Esophagus squamous epithelium (tissue), 5 donors: ENCODE measurements around the gene CHST8. TPM values are rescaled to one million over a fixed set of nuclear protein-coding genes. Genes with fewer than 3 reads are reported as not detected.

ENCODE experiments used
- DNase-seq: peaks from one replicate; lab custom pipeline; 2025; lab: John Stamatoyannopoulos, UW
- H3K27ac ChIP-seq, 4 donors: fragments of 200-600 bp; sonication (generic); one replicate each; pipeline ENCODE4 v1.5.1; 2016 to 2019; ENCODE audit warnings: mild to moderate bottlenecking in 1 of 4
- H3K27me3 ChIP-seq, 4 donors: fragments of 200-600 bp; sonication (generic); 1 replicate in 3 of 4; 2 replicates in 1 of 4; pipeline versions ENCODE4 v1.5.1 to v1.6.0; 2017 to 2021; ENCODE audit warnings: antibody characterized with exemption in 1 of 4
- H3K36me3 ChIP-seq, 3 donors: fragments of 200-600 bp; sonication (generic); one replicate each; pipeline ENCODE4 v1.5.1; 2016 to 2019
- H3K4me1 ChIP-seq, 3 donors: fragments of 200-600 bp; sonication (generic); one replicate each; pipeline ENCODE4 v1.5.1; 2017 to 2019
- H3K4me3 ChIP-seq, 4 donors: fragments of 200-600 bp; sonication (generic); 1 replicate in 3 of 4; 2 replicates in 1 of 4; pipeline ENCODE4 v1.5.1; 2016 to 2019; ENCODE audit warnings: mild to moderate bottlenecking in 2 of 4, moderate library complexity in 1 of 4
- H3K9me3 ChIP-seq, 3 donors: fragments of 200-600 bp; sonication (generic); one replicate each; pipeline ENCODE4 v1.5.1; 2016 to 2019
- POLR2A ChIP-seq, 4 donors: fragments of 450-650 bp; IDR thresholded peaks; one replicate each; pipeline ENCODE4 v1.6.1; 2017; ENCODE audit warnings: antibody characterized with exemption in 4 of 4, mild to moderate bottlenecking in 4 of 4, moderate library complexity in 3 of 4
- WGBS, 2 donors: methylation state at CpG; one replicate each; pipeline ENCODE4 v1.1.5; 2018; 5-methylcytosine and 5-hydroxymethylcytosine counted together
- intact Hi-C: fragments of 100-400 bp; cut with DNase I; formaldehyde crosslinking; loops from one replicate; pipeline ENCODE4 v1.15.0; 2022
- total RNA-seq, 4 donors: library from RNA; depleted of rRNA; stranded (reverse); fragments of >200 nt; gene quantifications; one replicate each; pipeline ENCODE4 v1.1.0, GENCODE V29; 2016
- TF ChIP-seq, protein P1 (sequence below), 6 experiments: fragments of 450-650 bp in 4 of 6; fragments of 200-600 bp in 2 of 6; sonication (generic) in 2 of 6; IDR thresholded peaks; one replicate each; pipeline ENCODE4 v1.5.1; 2016 to 2019; ENCODE audit warnings: antibody characterized with exemption in 6 of 6, mild to moderate bottlenecking in 4 of 6, moderate library complexity in 4 of 6
- donor health status: DM: yes; HTN: yes; CAD: no.

CHST8 gene
- total RNA-seq, 4 donors from 2014 or later, result 0.38 TPM; not detected in 3

DNA sequence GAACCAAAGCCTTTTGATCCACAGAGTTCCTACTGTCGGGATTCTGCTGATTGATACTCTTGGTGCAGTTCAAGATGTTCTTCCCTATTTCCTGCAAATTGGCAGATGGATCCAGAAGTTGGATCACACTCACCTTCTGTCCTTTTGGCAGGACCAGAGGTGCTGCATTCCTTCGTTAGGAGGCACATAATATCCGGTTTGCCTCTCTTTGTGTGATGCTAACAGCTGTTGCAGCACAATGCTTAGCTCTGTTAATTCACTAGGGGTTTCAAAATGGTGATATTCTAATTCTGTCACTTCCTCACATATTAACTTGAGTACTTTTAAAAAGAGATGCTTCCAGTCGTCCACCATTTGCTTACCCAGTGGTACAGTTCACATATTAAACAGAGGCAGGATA lies 15.2 kb upstream of the CHST8 start:
- H3K9me3 ChIP-seq, result peaks cover 0 to 14% (median 12%) of the 10 kb centered on the region in 3 donors
- H3K4me1 ChIP-seq, result no peaks in the 10 kb centered on the region
- H3K27me3 ChIP-seq, result peaks cover 0 to 30% (median 0%) of the 10 kb centered on the region in 4 donors
- H3K36me3 ChIP-seq, result no peaks in the 10 kb centered on the region
- TF ChIP-seq POLR2A (IDR thresholded peaks at IDR 0.05), result no peak
- TF ChIP-seq, protein P1, sequence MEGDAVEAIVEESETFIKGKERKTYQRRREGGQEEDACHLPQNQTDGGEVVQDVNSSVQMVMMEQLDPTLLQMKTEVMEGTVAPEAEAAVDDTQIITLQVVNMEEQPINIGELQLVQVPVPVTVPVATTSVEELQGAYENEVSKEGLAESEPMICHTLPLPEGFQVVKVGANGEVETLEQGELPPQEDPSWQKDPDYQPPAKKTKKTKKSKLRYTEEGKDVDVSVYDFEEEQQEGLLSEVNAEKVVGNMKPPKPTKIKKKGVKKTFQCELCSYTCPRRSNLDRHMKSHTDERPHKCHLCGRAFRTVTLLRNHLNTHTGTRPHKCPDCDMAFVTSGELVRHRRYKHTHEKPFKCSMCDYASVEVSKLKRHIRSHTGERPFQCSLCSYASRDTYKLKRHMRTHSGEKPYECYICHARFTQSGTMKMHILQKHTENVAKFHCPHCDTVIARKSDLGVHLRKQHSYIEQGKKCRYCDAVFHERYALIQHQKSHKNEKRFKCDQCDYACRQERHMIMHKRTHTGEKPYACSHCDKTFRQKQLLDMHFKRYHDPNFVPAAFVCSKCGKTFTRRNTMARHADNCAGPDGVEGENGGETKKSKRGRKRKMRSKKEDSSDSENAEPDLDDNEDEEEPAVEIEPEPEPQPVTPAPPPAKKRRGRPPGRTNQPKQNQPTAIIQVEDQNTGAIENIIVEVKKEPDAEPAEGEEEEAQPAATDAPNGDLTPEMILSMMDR (IDR thresholded peaks at IDR 0.05), result no peak
- WGBS, 2 donors, result 26 to 45% methylated on average over 4 of the region's 4 CpGs
- no peak for DNase-seq
- intact Hi-C loops, result no loop called here
- no peak overlapping the region for H3K27ac ChIP-seq
- H3K4me3 ChIP-seq, result no peak overlapping the region

DNA sequence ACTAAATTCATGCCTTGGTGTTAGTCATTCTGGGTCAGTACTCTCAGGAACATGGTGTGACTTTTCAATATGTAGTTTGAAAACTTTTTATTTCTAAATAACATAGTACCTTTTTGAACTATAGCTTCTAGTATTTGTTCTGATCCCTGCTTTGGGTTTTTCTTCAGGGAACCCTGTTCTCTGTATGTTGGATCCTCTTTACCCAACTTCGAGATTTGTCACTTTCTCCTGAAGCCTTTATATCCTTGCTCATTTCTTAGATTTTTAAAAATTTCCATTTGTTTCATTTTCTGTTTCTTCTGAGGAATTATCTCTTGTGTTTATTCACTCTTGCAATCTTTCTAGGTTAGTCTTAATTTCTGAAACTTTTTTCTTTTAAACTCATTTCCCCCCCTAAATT lies 12.4 kb upstream of the CHST8 start:
- no peak overlapping the region for H3K27ac ChIP-seq
- H3K27me3 ChIP-seq, result peaks cover 0 to 54% (median 0%) of the 10 kb centered on the region in 4 donors
- 60 to 65% methylated on average over 1 of the region's 1 CpG for WGBS, 2 donors
- no peak for DNase-seq
- no peaks in the 10 kb centered on the region for H3K9me3 ChIP-seq
- H3K4me3 ChIP-seq, result no peak overlapping the region
- no peak for TF ChIP-seq POLR2A (IDR thresholded peaks at IDR 0.05)
- TF ChIP-seq, protein P1 (IDR thresholded peaks at IDR 0.05), result no peak
- intact Hi-C loops, result no loop called here
- no peaks in the 10 kb centered on the region for H3K4me1 ChIP-seq
- H3K36me3 ChIP-seq, result no peaks in the 10 kb centered on the region

DNA sequence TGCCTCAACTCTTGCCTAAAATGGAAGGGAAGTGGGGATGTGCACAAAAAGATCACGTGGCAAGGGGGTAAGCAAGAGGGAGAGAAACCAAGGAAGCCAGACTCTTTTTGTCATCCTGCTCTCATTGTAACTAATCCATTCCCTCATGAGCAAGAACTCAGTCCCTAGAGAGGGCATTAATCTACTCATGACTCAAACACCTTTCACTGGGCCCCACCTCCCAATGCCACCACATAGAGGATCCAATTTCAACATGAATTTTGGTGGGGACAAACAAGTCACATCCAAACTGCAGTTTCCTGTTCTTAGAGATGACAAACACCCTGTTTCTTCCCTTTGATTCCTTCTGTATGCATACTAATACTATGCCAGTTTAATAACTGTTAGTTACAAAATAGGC lies 11.2 kb upstream of the CHST8 start:
- Histone ChIP-seq H3K27me3 (peaks cover 0 to 58% (median 0%) of the 10 kb centered on the region in 4 donors), H3K27ac (no peak overlapping the region), H3K4me3 (no peak overlapping the region), H3K9me3 (no peaks in the 10 kb centered on the region), H3K36me3 (no peaks in the 10 kb centered on the region), H3K4me1 (no peaks in the 10 kb centered on the region)
- intact Hi-C loops, result no loop called here
- TF ChIP-seq, protein P1 (IDR thresholded peaks at IDR 0.05), result no peak
- no peak for TF ChIP-seq POLR2A (IDR thresholded peaks at IDR 0.05)
- DNase-seq, result no peak
- WGBS, 2 donors, result 54 to 56% methylated on average over 1 of the region's 1 CpG

DNA sequence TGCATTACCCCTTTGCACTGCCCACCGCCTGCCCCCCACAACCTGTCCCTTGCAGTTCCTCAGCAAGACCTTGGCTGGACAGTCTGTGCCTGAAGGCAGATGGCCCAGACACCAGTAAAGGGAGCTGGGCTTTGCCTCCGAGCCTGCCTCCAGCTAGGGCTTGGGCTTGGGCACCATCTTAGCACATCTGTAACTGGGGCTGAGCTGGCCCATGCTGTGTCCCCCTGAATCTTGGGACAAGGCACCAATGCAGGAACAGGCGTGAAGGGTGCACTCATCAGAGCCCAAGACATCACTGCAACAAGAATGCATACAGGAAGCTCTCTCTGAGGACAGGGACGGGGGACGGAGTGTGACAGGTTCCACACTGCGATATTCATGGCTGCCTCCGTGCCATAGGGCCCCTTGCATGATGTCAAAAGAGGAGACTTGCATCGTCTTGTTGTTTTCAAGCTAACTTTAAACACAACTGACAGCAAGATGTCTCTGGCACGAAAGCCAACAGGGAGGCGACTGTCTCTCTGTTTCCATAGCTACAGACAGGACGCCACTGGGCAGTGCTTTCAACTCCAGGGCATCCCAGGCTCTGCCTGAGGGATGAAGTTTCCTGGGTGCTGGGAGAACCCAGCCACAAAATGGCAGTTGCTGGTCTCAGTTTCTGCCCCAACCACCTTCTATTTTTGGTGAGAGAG lies 8.7 kb upstream of the CHST8 start:
- intact Hi-C loops, result no loop called here

DNA sequence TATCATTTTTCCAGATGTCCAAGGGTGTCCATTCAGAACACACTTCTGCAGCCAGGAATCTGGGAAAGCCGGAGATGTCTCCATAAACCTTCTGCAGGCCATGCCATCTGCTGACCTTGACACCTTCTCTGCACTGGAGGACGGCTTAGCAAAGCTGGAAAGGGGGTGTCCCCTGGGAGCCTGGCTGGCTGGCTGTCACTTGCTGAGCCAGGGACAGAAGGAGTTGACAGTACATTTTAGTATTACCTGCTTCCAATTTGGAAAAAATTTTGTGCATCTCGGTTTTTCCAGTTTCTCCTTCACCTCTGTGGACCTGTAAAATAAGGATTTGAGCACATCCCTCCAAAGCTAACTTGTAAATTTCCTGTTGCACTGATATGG lies 8.1 kb upstream of the CHST8 start:
- no peak for DNase-seq
- WGBS, 2 donors, result 10 to 38% methylated on average over 3 of the region's 3 CpGs

More for the DNA sequence above, 8.7 kb upstream of the CHST8 start:
- whole genome bisulfite sequencing, 2 donors, result 64 to 70% methylated on average over 4 to 7 of the region's 11 CpGs
- no peaks in the 10 kb centered on the region for H3K36me3 ChIP-seq
- TF ChIP-seq POLR2A (IDR thresholded peaks at IDR 0.05), result no peak
- TF ChIP-seq, protein P1 (IDR thresholded peaks at IDR 0.05), result no peak
- no peak for DNase-seq
- no peak overlapping the region for H3K4me3 ChIP-seq
- no peaks in the 10 kb centered on the region for H3K4me1 ChIP-seq
- H3K27ac ChIP-seq, result no peak overlapping the region
- H3K27me3 ChIP-seq, result peaks cover 0 to 70% (median 0%) of the 10 kb centered on the region in 4 donors
- H3K9me3 ChIP-seq, result no peaks in the 10 kb centered on the region

More for the DNA sequence above, 8.1 kb upstream of the CHST8 start:
- Histone ChIP-seq H3K27me3 (peaks cover 0 to 74% (median 0%) of the 10 kb centered on the region in 4 donors), H3K36me3 (no peaks in the 10 kb centered on the region), H3K9me3 (no peaks in the 10 kb centered on the region), H3K27ac (no peak overlapping the region), H3K4me1 (no peaks in the 10 kb centered on the region), H3K4me3 (no peak overlapping the region)
- intact Hi-C loops, result no loop called here
- no peak for TF ChIP-seq POLR2A (IDR thresholded peaks at IDR 0.05)
- TF ChIP-seq, protein P1 (IDR thresholded peaks at IDR 0.05), result no peak
